ENCODE data around the gene STK16. TPM values are rescaled to one million over a fixed set of nuclear protein-coding genes. Genes with fewer than 3 reads are reported as not detected.

The STK16 gene
- total and polyA plus RNA-seq, 2 experiments from 2014 or later: 7.7 to 35.6 TPM

- peaks cover 30% of the 10 kb centered on the region for H3K27me3 ChIP-seq
- H3K36me3 ChIP-seq (replicated peaks; ENCODE audit: insufficient read depth, low read depth): no peaks in the 10 kb centered on the region
- 94% methylated on average over 22 of the region's 22 CpGs for WGBS (ENCODE audit: low lambda C conversion rate, missing lambda C conversion rate)
- H3K9me2 ChIP-seq (replicated peaks; ENCODE audit: insufficient read depth): no peaks in the 10 kb centered on the region
- DNase-seq (ENCODE audit: low spot score): no peak
- H4K20me1 ChIP-seq (ENCODE audit: insufficient read depth, poor library complexity, severe bottlenecking): no peaks in the 10 kb centered on the region
- H3K27ac ChIP-seq: peak overlapping the region; percentile 97
- H3K4me1 ChIP-seq (ENCODE audit: insufficient read depth): peaks cover 56% of the 10 kb centered on the region
- no peaks in the 10 kb centered on the region for H3K9me3 ChIP-seq (ENCODE audit: low read depth)
- TF ChIP-seq EZH2 (IDR thresholded peaks at IDR 0.05; ENCODE audit: borderline replicate concordance) (no peak), EZH2phosphoT487 (IDR thresholded peaks at IDR 0.05; ENCODE audit: low read depth, severe bottlenecking, unreplicated experiment) (no peak)
- no peak overlapping the region for H2AFZ ChIP-seq
- H3K4me3 ChIP-seq: no peak overlapping the region
- H3K4me2 ChIP-seq: peak overlapping the region; percentile 62
- peaks cover 18% of the 10 kb centered on the region for H3K79me2 ChIP-seq
These were observed 4.9 kb downstream of the STK16 start for GRCh38 chr2:219250049-219250781.

- no peaks in the 10 kb centered on the region for H3K36me3 ChIP-seq (replicated peaks; ENCODE audit: insufficient read depth, low read depth)
- H3K4me3 ChIP-seq: no peak overlapping the region
- H3K9me2 ChIP-seq (replicated peaks; ENCODE audit: insufficient read depth): no peaks in the 10 kb centered on the region
- H3K9me3 ChIP-seq (ENCODE audit: low read depth): no peaks in the 10 kb centered on the region
- no peaks in the 10 kb centered on the region for H4K20me1 ChIP-seq (ENCODE audit: insufficient read depth, poor library complexity, severe bottlenecking)
- no peak overlapping the region for H2AFZ ChIP-seq
- peaks cover 44% of the 10 kb centered on the region for H3K27me3 ChIP-seq
- H3K27ac ChIP-seq: no peak overlapping the region
- no peak for DNase-seq (ENCODE audit: low spot score)
- H3K4me2 ChIP-seq: no peak overlapping the region
- peaks cover 6% of the 10 kb centered on the region for H3K79me2 ChIP-seq
- H3K4me1 ChIP-seq (ENCODE audit: insufficient read depth): peaks cover 49% of the 10 kb centered on the region
- WGBS (ENCODE audit: low lambda C conversion rate, missing lambda C conversion rate): 84% methylated on average over 6 of the region's 6 CpGs
- TF ChIP-seq CTCF (IDR thresholded peaks at IDR 0.05; ENCODE audit: poor library complexity) (no peak), EZH2 (IDR thresholded peaks at IDR 0.05; ENCODE audit: borderline replicate concordance) (no peak), EZH2phosphoT487 (IDR thresholded peaks at IDR 0.05; ENCODE audit: low read depth, severe bottlenecking, unreplicated experiment) (no peak)
These were observed 6.4 kb downstream of the STK16 start for GRCh38 chr2:219251656-219252055.

- whole genome bisulfite sequencing (ENCODE audit: low lambda C conversion rate, missing lambda C conversion rate): 62% methylated on average over 5 of the region's 5 CpGs
- H3K4me2 ChIP-seq: peak overlapping the region; percentile 98
These were observed 6.8 kb downstream of the STK16 start for GRCh38 chr2:219252084-219252483.

More at GRCh38 chr2:219252084-219252483, 6.8 kb downstream of the STK16 start:
- Histone ChIP-seq H2AFZ (no peak overlapping the region), H4K20me1 (ENCODE audit: insufficient read depth, poor library complexity, severe bottlenecking) (no peaks in the 10 kb centered on the region), H3K9me2 (replicated peaks; ENCODE audit: insufficient read depth) (no peaks in the 10 kb centered on the region), H3K27me3 (peaks cover 45% of the 10 kb centered on the region), H3K79me2 (peaks cover 2% of the 10 kb centered on the region), H3K4me1 (ENCODE audit: insufficient read depth) (peaks cover 49% of the 10 kb centered on the region), H3K27ac (no peak overlapping the region), H3K9me3 (ENCODE audit: low read depth) (no peaks in the 10 kb centered on the region), H3K36me3 (replicated peaks; ENCODE audit: insufficient read depth, low read depth) (no peaks in the 10 kb centered on the region), H3K4me3 (no peak overlapping the region)
- TF ChIP-seq EZH2 (IDR thresholded peaks at IDR 0.05; ENCODE audit: borderline replicate concordance): no peak
- TF ChIP-seq CTCF (IDR thresholded peaks at IDR 0.05; ENCODE audit: poor library complexity): no peak
- no peak for TF ChIP-seq EZH2phosphoT487 (IDR thresholded peaks at IDR 0.05; ENCODE audit: low read depth, severe bottlenecking, unreplicated experiment)
- DNase-seq (ENCODE audit: low spot score): no peak

Data from hepatocyte (in vitro differentiated cells).